NCI-H748 (cell line): ENCODE results near the gene IQSEC1.

Experiments
- DNase-seq: peaks from one replicate; lab custom pipeline; 2025; ENCODE audit not compliant: unreplicated experiment; lab: John Stamatoyannopoulos, UW

The IQSEC1 gene

GRCh38 chr3:12972043-12972442, 101.2 kb downstream of the IQSEC1 start:
- DNase-seq = no peak

DNA sequence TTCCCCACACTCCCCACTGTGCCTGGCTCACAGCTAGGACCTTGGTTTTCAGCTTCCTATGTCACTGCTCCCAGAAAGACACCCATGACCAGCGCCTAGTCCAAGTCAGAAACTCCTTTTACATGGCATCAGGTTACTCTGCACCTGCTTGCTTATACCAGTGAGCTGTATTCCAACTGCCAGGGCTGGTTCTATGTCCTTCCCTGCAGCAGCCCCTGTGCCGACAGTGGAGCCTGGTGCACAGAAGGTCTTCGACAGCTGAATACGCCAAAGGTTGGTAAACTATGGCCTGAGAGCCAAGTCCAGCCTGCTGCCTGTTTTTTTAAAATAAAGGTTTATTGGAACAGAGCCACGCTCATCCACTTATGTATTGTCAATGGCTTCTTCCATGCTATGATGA, 102.5 kb downstream of the IQSEC1 start:
- peak; percentile 45 for DNase-seq

DNA sequence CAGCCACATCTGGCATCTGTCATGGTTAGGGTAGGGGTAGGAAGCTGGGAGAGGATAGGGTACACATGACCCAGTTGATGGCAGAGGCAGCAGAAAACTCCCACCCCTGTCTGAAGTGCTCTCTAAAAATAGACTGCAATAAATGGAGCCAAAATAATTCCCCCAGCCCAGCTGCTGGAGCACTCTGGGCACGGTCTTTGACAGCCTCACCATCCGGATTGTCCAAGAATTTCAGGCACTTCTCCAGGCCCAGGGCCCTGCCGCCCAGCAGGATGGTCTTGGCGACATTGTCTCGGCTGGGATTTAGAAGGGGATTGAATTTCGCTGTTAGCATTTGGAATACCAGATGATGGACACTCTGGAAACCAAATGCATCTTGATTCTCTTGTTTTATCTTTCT, 103.7 kb downstream of the IQSEC1 start:
- DNase-seq = no peak

DNA sequence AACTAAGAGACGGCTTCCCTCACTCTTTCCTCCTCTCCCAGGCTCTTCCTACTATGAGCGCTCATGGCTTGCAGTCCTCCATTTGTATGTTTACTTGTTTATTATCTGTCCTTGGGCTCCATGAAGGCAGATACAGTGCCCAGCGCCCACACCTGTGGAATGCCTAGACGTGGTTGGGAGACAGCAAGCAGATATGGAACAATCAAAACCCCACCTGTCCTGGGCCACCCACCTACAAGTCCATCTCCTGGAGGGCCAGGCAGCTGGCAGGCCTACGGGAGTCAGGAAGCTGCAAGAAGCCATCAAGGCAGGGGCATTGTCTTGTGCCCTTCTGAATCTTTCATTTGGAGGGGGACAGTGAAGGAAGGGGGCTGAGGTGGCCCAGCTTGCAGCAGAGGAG, 104.7 kb downstream of the IQSEC1 start:
- DNase-seq = no peak

DNA sequence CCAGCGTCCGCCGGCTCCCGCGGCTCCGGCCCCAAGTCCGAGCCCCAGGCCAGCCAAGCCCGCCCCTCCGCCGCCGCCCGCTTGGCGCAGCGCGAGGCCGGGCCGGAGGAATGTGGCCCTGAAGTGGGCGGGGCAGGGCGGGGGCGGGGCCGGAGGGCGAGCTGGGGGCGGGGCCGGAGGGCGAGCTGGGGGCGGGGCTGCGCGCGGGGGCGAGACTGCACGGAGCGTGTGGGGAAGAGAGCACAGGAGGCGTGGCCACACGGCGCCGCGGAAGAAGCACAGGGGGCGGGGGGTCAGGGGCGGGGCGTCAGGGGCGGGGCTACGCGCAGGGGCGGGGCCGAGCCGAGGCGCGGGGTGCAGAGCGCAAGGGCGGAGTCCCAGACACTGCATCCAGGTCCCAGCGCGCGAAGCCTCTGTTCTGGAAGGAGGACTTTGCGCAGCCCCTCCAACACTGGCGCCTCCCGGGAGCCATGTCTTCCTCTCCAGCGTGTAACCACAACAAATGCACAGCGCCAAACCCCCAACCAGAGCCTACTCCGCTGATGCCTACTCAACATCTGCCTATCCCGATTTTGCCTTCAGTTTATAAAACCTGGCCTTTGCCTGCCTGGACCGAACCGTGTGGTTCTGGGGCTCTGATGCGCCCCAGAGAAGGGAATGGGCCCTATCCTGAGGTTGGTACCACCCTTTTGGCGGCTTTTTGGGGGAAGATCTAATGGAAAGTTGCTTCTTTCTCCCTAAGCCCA, 105.5 kb downstream of the IQSEC1 start:
- no peak for DNase-seq

GRCh38 chr3:12966847-12967605, 106.2 kb downstream of the IQSEC1 start:
- DNase-seq = no peak

- DNase-seq = no peak
These were observed 107.0 kb downstream of the IQSEC1 start for GRCh38 chr3:12965999-12966846.

- peak; percentile 52 for DNase-seq
These were observed 108.3 kb downstream of the IQSEC1 start for GRCh38 chr3:12964711-12965612.

DNA sequence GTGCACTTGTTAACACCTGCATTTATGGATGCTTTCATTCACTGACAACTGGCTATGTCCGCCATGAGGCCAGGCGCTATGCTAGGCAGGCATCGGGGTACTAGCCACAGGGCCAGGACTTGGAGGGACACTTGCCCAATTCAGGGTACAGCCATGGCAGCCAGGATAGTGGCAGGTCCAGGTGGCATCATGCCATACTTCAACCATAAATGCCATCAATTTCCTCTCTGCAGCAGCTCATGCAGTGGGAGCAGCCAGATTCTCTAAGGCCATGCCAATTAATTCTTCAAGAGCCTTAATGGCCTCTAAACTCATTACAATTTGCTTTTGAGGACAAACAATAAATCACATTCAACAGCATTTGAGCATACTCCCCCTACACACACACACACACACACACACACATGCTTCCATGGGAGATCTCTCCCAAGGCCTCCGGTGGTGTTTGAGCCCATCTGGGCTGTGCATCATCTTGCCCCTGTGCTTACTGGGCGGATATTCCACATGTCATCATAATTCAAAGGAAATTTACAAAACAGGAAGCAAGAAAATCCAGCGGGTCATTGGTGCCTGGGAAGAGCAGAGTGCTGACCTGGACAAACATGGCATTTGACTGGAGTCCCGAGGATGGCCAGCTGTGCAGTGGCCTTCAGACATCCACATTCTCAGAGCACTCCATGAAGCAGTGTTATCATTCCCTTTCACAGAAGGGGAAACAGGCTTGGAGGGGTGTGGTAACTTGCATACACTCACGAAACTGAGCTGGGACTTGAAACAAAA, 109.1 kb downstream of the IQSEC1 start:
- peak; percentile 53 for DNase-seq

GRCh38 chr3:12963231-12963896, 109.9 kb downstream of the IQSEC1 start:
- no peak for DNase-seq

- DNase-seq = no peak
These were observed 110.9 kb downstream of the IQSEC1 start for GRCh38 chr3:12962292-12962691.

DNA sequence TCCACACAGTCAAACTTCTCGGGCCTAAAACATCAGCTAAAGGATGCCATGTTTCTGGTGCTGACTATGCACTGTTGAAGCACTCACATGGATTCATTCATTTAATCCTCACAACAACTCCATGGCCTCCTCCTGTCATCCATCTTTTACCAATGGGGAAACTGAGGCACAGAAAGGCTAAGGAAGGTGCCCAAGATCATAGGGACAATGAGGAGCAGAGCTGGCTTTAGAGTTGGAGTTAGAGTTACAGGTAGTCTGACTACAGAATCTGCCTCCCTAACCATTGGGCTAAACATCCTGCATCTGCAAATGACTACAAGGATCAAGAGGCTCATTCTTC, 111.6 kb downstream of the IQSEC1 start:
- no peak for DNase-seq

GRCh38 chr3:12961007-12961696, 112.1 kb downstream of the IQSEC1 start:
- DNase-seq = no peak

DNA sequence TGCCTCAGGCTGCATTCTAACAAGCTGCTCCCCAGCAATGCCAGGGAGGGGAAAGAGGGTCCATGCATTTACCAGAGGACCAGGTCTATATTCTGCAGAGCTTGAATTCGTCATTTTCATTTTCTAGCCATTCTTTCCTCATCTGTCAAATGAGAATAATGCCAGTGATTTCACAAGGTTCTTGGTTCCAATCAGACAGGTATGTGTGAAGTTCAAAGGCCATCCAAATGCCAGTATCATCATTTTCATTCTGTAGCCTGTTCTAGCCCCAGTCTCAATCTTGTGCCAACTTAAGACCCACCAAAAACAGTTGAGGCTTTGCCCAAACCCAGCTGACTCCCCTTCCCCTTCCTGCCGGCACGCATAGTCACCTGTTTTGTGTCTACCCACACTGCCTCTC, 112.7 kb downstream of the IQSEC1 start:
- no peak for DNase-seq

- no peak for DNase-seq
These were observed 113.3 kb downstream of the IQSEC1 start for GRCh38 chr3:12959838-12960378.

GRCh38 chr3:12959410-12959809, 113.8 kb downstream of the IQSEC1 start:
- no peak for DNase-seq

DNA sequence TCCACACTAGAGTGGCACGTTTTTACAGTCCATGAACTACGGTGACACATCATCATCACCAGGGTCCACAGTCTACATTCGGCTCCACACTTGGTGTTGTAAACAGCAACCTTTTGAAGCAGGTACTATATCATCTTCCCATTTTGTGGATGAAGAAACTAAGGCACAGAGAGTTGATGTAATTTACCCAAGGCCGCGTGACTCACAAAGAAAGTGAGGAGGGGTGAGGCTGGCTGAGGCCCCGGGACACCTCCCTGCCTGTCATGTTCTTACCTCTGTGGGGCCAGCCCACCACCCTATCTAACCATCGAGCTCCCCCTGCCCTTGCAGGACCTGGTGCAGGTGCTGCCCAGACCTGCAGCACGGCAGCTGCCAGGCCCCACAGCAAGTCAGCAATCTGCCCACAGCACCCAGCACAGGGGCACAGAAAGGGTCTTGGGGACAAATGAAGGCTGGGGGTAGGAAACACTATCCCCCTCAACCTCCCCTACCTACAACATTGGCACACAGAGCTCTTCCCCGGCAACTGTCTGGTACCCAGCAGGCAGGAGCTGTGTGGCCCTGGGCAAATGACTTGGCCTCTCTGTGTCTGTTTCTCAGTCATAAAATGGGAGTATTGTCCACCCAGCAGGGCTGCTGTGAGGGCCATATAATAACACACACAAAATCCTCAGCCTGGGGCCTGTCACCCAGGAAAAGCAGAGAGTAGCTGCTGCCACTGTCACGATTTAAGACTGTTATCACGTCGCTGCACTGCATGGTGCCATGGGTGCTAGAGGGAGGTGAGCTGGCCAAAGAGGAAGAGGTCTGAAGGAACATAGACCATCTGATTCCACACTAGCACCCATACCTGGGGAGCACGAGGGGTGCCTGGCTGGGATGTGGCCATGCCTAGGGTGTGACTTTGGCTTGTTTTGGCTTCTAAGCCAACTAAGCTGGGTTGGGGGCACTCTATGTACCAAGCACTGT, 115.1 kb downstream of the IQSEC1 start:
- DNase-seq = no peak
